NT2/D1 (cell line): Measurements from ENCODE around the gene STK38L.

Experiments
- DNase-seq: peaks from one replicate; pipeline ENCODE4 v3.0.0-alpha.2; 2011; ENCODE audit warnings: low read depth, low spot score
- H3K27me3 ChIP-seq: 2 replicates; pipeline ENCODE4 v1.6.0; 2011; ENCODE audit warnings: mild to moderate bottlenecking; ENCODE audit not compliant: insufficient read length, insufficient read depth
- H3K36me3 ChIP-seq: 2 replicates; pipeline ENCODE4 v1.6.1; 2011; ENCODE audit warnings: mild to moderate bottlenecking, low read length, mixed read lengths; ENCODE audit not compliant: insufficient read depth, insufficient read length
- H3K4me1 ChIP-seq: 2 replicates; pipeline ENCODE4 v1.5.1; 2011; ENCODE audit not compliant: insufficient read depth, insufficient read length
- H3K4me3 ChIP-seq: 2 replicates; pipeline ENCODE4 v1.5.1; 2011; ENCODE audit warnings: low read depth; ENCODE audit not compliant: insufficient read length
- H3K9ac ChIP-seq: 2 replicates; pipeline ENCODE4 v1.6.0; 2011; ENCODE audit warnings: low read depth; ENCODE audit not compliant: insufficient read length
- H3K9me3 ChIP-seq: 2 replicates; pipeline ENCODE4 v1.5.1; 2011; ENCODE audit warnings: mild to moderate bottlenecking, low read length; ENCODE audit not compliant: insufficient read depth
- SUZ12 ChIP-seq: IDR thresholded peaks from 2 replicates; pipeline ENCODE4 v1.6.1; 2011; ENCODE audit not compliant: insufficient read length, insufficient read depth; ENCODE audit errors: extremely low read depth
- YY1 ChIP-seq: IDR thresholded peaks from 2 replicates; pipeline ENCODE4 v1.6.1; 2011; ENCODE audit not compliant: insufficient read length, insufficient read depth
- ZNF274 ChIP-seq: IDR thresholded peaks from 2 replicates; pipeline ENCODE4 v1.6.1; 2011; ENCODE audit warnings: mild to moderate bottlenecking, low read depth, low read length

Gene STK38L

GRCh38 chr12:27233814-27234213, 10.3 kb upstream of the STK38L start:
- TF ChIP-seq SUZ12 = no peak
- TF ChIP-seq ZNF274 = no peak
- TF ChIP-seq YY1 = no peak
- DNase-seq = no peak
- H3K36me3 ChIP-seq = no peaks in the 10 kb centered on the region
- H3K4me3 ChIP-seq = no peak overlapping the region
- no peak overlapping the region for H3K9ac ChIP-seq
- no peaks in the 10 kb centered on the region for H3K4me1 ChIP-seq
- H3K9me3 ChIP-seq = no peaks in the 10 kb centered on the region
- no peaks in the 10 kb centered on the region for H3K27me3 ChIP-seq

GRCh38 chr12:27236498-27236897, 7.6 kb upstream of the STK38L start:
- Histone ChIP-seq H3K9ac (no peak overlapping the region), H3K4me1 (no peaks in the 10 kb centered on the region)

GRCh38 chr12:27237790-27238771, 6.0 kb upstream of the STK38L start:
- Histone ChIP-seq H3K9ac (no peak overlapping the region), H3K9me3 (0 out of 2 replicates have a peak, but pooled peaks cover 4% of the 10 kb centered on the region), H3K4me3 (no peak overlapping the region), H3K27me3 (no peaks in the 10 kb centered on the region), H3K4me1 (no peaks in the 10 kb centered on the region), H3K36me3 (no peaks in the 10 kb centered on the region)
- no peak for TF ChIP-seq SUZ12
- no peak for TF ChIP-seq ZNF274
- TF ChIP-seq YY1 = no peak
- no peak for DNase-seq

More at GRCh38 chr12:27236498-27236897, 7.6 kb upstream of the STK38L start:
- Histone ChIP-seq H3K4me3 (no peak overlapping the region), H3K36me3 (no peaks in the 10 kb centered on the region), H3K27me3 (no peaks in the 10 kb centered on the region), H3K9me3 (no peaks in the 10 kb centered on the region)
- no peak for DNase-seq
- TF ChIP-seq SUZ12 (no peak), ZNF274 (no peak), YY1 (no peak)

- no peaks in the 10 kb centered on the region for H3K36me3 ChIP-seq
- H3K4me3 ChIP-seq = no peak overlapping the region
- TF ChIP-seq YY1 = no peak
- no peak for TF ChIP-seq ZNF274
- no peak for TF ChIP-seq SUZ12
- peaks cover 3% of the 10 kb centered on the region for H3K27me3 ChIP-seq
- H3K9me3 ChIP-seq = peaks cover 13% of the 10 kb centered on the region; the same call in 1 of the 2 replicates
- no peaks in the 10 kb centered on the region for H3K4me1 ChIP-seq
- no peak for DNase-seq
- H3K9ac ChIP-seq = no peak overlapping the region
Observed at GRCh38 chr12:27243006-27243405, 1.1 kb upstream of the STK38L start.

- Histone ChIP-seq H3K9ac (peak overlapping the region; percentile 88), H3K4me3 (peak overlapping the region; percentile 84), H3K27me3 (peaks cover 3% of the 10 kb centered on the region), H3K36me3 (no peaks in the 10 kb centered on the region), H3K9me3 (peaks cover 13% of the 10 kb centered on the region; the same call in 1 of the 2 replicates), H3K4me1 (no peaks in the 10 kb centered on the region)
- TF ChIP-seq ZNF274 = no peak
- no peak for TF ChIP-seq YY1
- TF ChIP-seq SUZ12 = no peak
- DNase-seq = no peak
Observed at GRCh38 chr12:27244689-27245488, 803 bp downstream of the STK38L start.

GRCh38 chr12:27246141-27246540, 2.1 kb downstream of the STK38L start:
- Histone ChIP-seq H3K9ac (no peak overlapping the region), H3K36me3 (no peaks in the 10 kb centered on the region), H3K27me3 (peaks cover 3% of the 10 kb centered on the region), H3K9me3 (peaks cover 13% of the 10 kb centered on the region; the same call in 1 of the 2 replicates), H3K4me1 (no peaks in the 10 kb centered on the region), H3K4me3 (no peak overlapping the region)
- no peak for DNase-seq
- no peak for TF ChIP-seq SUZ12
- TF ChIP-seq ZNF274 = no peak
- TF ChIP-seq YY1 = no peak
